CD4-positive, alpha-beta T cell (primary cell): ENCODE data around the gene DENND2A. TPM values are rescaled to one million over a fixed set of nuclear protein-coding genes. Genes with fewer than 3 reads are reported as not detected.

Experiments used
- ATAC-seq: fragments of 200-7000 bp; cut with Tn5 transposase; one replicate; pipeline ENCODE4 v1.10.0; 2022; ENCODE audit warnings: mild to moderate bottlenecking; ENCODE audit not compliant: poor library complexity
- CTCF ChIA-PET: fragments of 350-600 bp; sonication (Branson Sonifier 250); formaldehyde crosslinking; loops from one replicate; lab custom pipeline; 2021; ENCODE audit warnings: antibody characterized with exemption, inconsistent platforms; lab: Charles Lee
- POLR2A ChIA-PET: fragments of 350-600 bp; sonication (Branson Sonifier 250); formaldehyde crosslinking; loops from one replicate; lab custom pipeline; 2021; ENCODE audit warnings: antibody characterized with exemption, inconsistent platforms; lab: Charles Lee
- DNase-seq, 14 experiments: peaks; one replicate each; pipeline ENCODE4 v3.0.0-alpha.2; 2013 to 2020; ENCODE audit warnings: mixed read lengths in 2 of 14
- H3K27ac ChIP-seq, 2 donors: one replicate each; pipeline versions ENCODE4 v1.5.1 to v1.7.0; 2013; ENCODE audit warnings: low read length in 2 of 2, low read depth in 1 of 2, mild to moderate bottlenecking in 1 of 2
- H3K27me3 ChIP-seq, 2 experiments: 1 replicate in 1 of 2; 2 replicates in 1 of 2; pipeline versions ENCODE4 v1.6.1 to v1.7.0; 2013; ENCODE audit warnings: low read length in 2 of 2, control low read depth in 1 of 2, mild to moderate bottlenecking in 1 of 2, moderate library complexity in 1 of 2; ENCODE audit not compliant: insufficient read depth in 2 of 2, control insufficient read depth in 1 of 2
- H3K36me3 ChIP-seq: one replicate; pipeline ENCODE4 v1.6.1; 2013; ENCODE audit warnings: low read length, control low read depth; ENCODE audit not compliant: insufficient read depth
- H3K4me1 ChIP-seq: one replicate; pipeline ENCODE4 v1.6.1; 2013; ENCODE audit warnings: low read length, control low read depth; ENCODE audit not compliant: insufficient read depth
- H3K4me3 ChIP-seq: one replicate; pipeline ENCODE4 v1.5.1; 2013; ENCODE audit warnings: mild to moderate bottlenecking, low read length, moderate library complexity
- H3K9me3 ChIP-seq, 2 experiments: 1 replicate in 1 of 2; 2 replicates in 1 of 2; pipeline versions ENCODE4 v1.6.1 to v1.7.0; 2013; ENCODE audit warnings: low read length in 2 of 2, mild to moderate bottlenecking in 2 of 2, control low read depth in 1 of 2, moderate library complexity in 1 of 2; ENCODE audit not compliant: control insufficient read depth in 1 of 2, insufficient read depth in 1 of 2
- H3K27ac Mint-ChIP-seq: one replicate; pipeline ENCODE4 v1.8.0; 2020; ENCODE audit warnings: mixed read lengths
- H3K27me3 Mint-ChIP-seq: one replicate; pipeline ENCODE4 v1.8.0; 2021; ENCODE audit warnings: mixed read lengths
- H3K36me3 Mint-ChIP-seq: one replicate; pipeline ENCODE4 v1.8.0; 2021; ENCODE audit warnings: low read depth, mixed read lengths
- H3K4me1 Mint-ChIP-seq: one replicate; pipeline ENCODE4 v1.8.0; 2021; ENCODE audit warnings: low read depth, mixed read lengths
- H3K4me3 Mint-ChIP-seq: one replicate; pipeline ENCODE4 v1.8.0; 2020; ENCODE audit warnings: mild to moderate bottlenecking, mixed read lengths
- H3K9me3 Mint-ChIP-seq: one replicate; pipeline ENCODE4 v1.8.0; 2020; ENCODE audit warnings: mixed read lengths
- CTCF ChIP-seq: fragments of 200-600 bp; IDR thresholded peaks from one replicate; pipeline ENCODE4 v1.8.0; 2022; ENCODE audit warnings: antibody characterized with exemption, mild to moderate bottlenecking
- intact Hi-C, 2 experiments: fragments of 100-400 bp; cut with DNase I in 1 of 2; cut with micrococcal nuclease in 1 of 2; formaldehyde crosslinking; loops; one replicate each; pipeline versions ENCODE4 v1.15.1 to v1.9.0; 2023 to 2025; cut with DNase I, micrococcal nuclease
- total RNA-seq, 174 experiments: library from RNA in 2 of 174; stranded (reverse) in 2 of 174; gene quantifications; one replicate each; pipeline ENCODE4 v1.2.3 and lab custom pipeline; 2021 to 2026

The DENND2A gene
- total RNA-seq, 2 experiments from 2014 or later, result not detected

GRCh38 chr7:140526787-140527664 is 113.6 kb downstream of the DENND2A start:
- intact Hi-C loops, result no loop called here
- POLR2A ChIA-PET, result no interaction called here
- Histone ChIP-seq H3K27me3 (no peaks in the 10 kb centered on the region), H3K27ac (no peak overlapping the region), H3K4me3 (no peak overlapping the region), H3K36me3 (no peaks in the 10 kb centered on the region), H3K9me3 (no peaks in the 10 kb centered on the region), H3K4me1 (peaks cover 22% of the 10 kb centered on the region)
- no peak overlapping the region for H3K4me3 Mint-ChIP-seq
- no peak for TF ChIP-seq CTCF
- CTCF ChIA-PET, result interaction anchor here (1.3 kb wide), 1 partner anchor 9 kb away, joined by 3 read pairs; no protein-coding TSS in a partner anchor
- no peaks in the 10 kb centered on the region for H3K36me3 Mint-ChIP-seq
- no peaks in the 10 kb centered on the region for H3K27me3 Mint-ChIP-seq
- H3K9me3 Mint-ChIP-seq, result no peaks in the 10 kb centered on the region
- ATAC-seq, result no peak
- H3K4me1 Mint-ChIP-seq, result peaks cover 30% of the 10 kb centered on the region
- no peak overlapping the region for H3K27ac Mint-ChIP-seq
- no peak for DNase-seq

- Histone ChIP-seq H3K27ac (no peak overlapping the region), H3K9me3 (no peaks in the 10 kb centered on the region), H3K4me1 (peaks cover 22% of the 10 kb centered on the region), H3K27me3 (no peaks in the 10 kb centered on the region), H3K36me3 (no peaks in the 10 kb centered on the region), H3K4me3 (no peak overlapping the region)
- ATAC-seq (no peak), DNase-seq (no peak)
- Mint-ChIP-seq H3K4me1 (peaks cover 30% of the 10 kb centered on the region), H3K4me3 (peak overlapping the region; percentile 4), H3K27ac (peak overlapping the region; percentile 72), H3K27me3 (no peaks in the 10 kb centered on the region), H3K9me3 (no peaks in the 10 kb centered on the region), H3K36me3 (no peaks in the 10 kb centered on the region)
- TF ChIP-seq CTCF, result no peak
- ChIA-PET CTCF (interaction anchor here (1.3 kb wide), 1 partner anchor 8 kb away, joined by 3 read pairs; no protein-coding TSS in a partner anchor), POLR2A (interaction anchor here (1.1 to 1.2 kb wide), 3 partner anchors 21 to 488 kb away, joined by 3 to 6 read pairs (median 3); partner anchors contain the start of gene MRPS33)
- intact Hi-C loops, result no loop called here
Measured at GRCh38 chr7:140526214-140526613, 114.4 kb downstream of the DENND2A start.

- no peaks in the 10 kb centered on the region for H3K9me3 Mint-ChIP-seq
- H3K27ac Mint-ChIP-seq, result peak overlapping the region; percentile 72
- Histone ChIP-seq H3K27ac (no peak overlapping the region), H3K4me3 (no peak overlapping the region), H3K27me3 (no peaks in the 10 kb centered on the region), H3K4me1 (peaks cover 22% of the 10 kb centered on the region), H3K9me3 (no peaks in the 10 kb centered on the region), H3K36me3 (no peaks in the 10 kb centered on the region)
- H3K36me3 Mint-ChIP-seq, result no peaks in the 10 kb centered on the region
- POLR2A ChIA-PET, result interaction anchor here (1.1 to 1.2 kb wide), 3 partner anchors 22 to 489 kb away, joined by 3 to 6 read pairs (median 3); partner anchors contain the start of gene MRPS33
- CTCF ChIA-PET, result interaction anchor here (0.7 kb wide), 1 partner anchor 12 kb away, joined by 3 read pairs; no protein-coding TSS in a partner anchor
- DNase-seq (peak in 11 of 14 experiments; percentile 1 to 64 (median 27)), ATAC-seq (peak; percentile 80)
- no peaks in the 10 kb centered on the region for H3K27me3 Mint-ChIP-seq
- no peak for TF ChIP-seq CTCF
- H3K4me1 Mint-ChIP-seq, result peaks cover 30% of the 10 kb centered on the region
- intact Hi-C loops, result no loop called here
- peak overlapping the region; percentile 4 for H3K4me3 Mint-ChIP-seq
Measured at GRCh38 chr7:140525743-140526142, 114.9 kb downstream of the DENND2A start.
